Mesenchymal stem cell (in vitro differentiated cells and primary cell): ENCODE results near the gene LRRTM3.

Experiments used
- DNase-seq: peaks from one replicate; pipeline ENCODE4 v3.0.0-alpha.2; 2013
- H2AFZ ChIP-seq: one replicate; pipeline ENCODE4 v1.6.1; 2013; ENCODE audit warnings: low read depth, mild to moderate bottlenecking, control low read depth, inconsistent platforms, low read length, moderate library complexity
- H2AK5ac ChIP-seq: 2 replicates; pipeline ENCODE4 v1.6.1; 2013; ENCODE audit warnings: low read length, moderate library complexity, mild to moderate bottlenecking, inconsistent platforms; ENCODE audit not compliant: severe bottlenecking
- H2BK120ac ChIP-seq: one replicate; pipeline ENCODE4 v1.6.1; 2013; ENCODE audit warnings: low read depth, mild to moderate bottlenecking, inconsistent platforms, low read length, moderate library complexity
- H2BK12ac ChIP-seq, 2 experiments: one replicate each; pipeline ENCODE4 v1.6.1; 2013; ENCODE audit warnings: inconsistent platforms in 2 of 2, low read length in 2 of 2, mild to moderate bottlenecking in 2 of 2, moderate library complexity in 2 of 2, control low read depth in 1 of 2
- H2BK15ac ChIP-seq: one replicate; pipeline ENCODE4 v1.6.1; 2013; ENCODE audit warnings: mild to moderate bottlenecking, low read depth, inconsistent platforms; ENCODE audit not compliant: poor library complexity, severe bottlenecking
- H2BK5ac ChIP-seq: 2 replicates; pipeline ENCODE4 v1.6.1; 2013; ENCODE audit warnings: low read depth, mild to moderate bottlenecking, low read length, control low read depth, inconsistent platforms; ENCODE audit not compliant: poor library complexity, severe bottlenecking
- H3K14ac ChIP-seq, 2 experiments: one replicate each; pipeline ENCODE4 v1.6.1; 2013; ENCODE audit warnings: inconsistent platforms in 2 of 2, low read length in 2 of 2, control low read depth in 1 of 2, mild to moderate bottlenecking in 1 of 2, moderate library complexity in 1 of 2
- H3K18ac ChIP-seq, 2 experiments: one replicate each; pipeline ENCODE4 v1.6.1; 2013; ENCODE audit warnings: inconsistent platforms in 2 of 2, low read length in 2 of 2, control low read depth in 1 of 2, low read depth in 1 of 2, mild to moderate bottlenecking in 1 of 2
- H3K23ac ChIP-seq, 2 experiments: one replicate each; pipeline ENCODE4 v1.6.1; 2013; ENCODE audit warnings: inconsistent platforms in 2 of 2, low read length in 2 of 2, mild to moderate bottlenecking in 2 of 2, moderate library complexity in 2 of 2, control low read depth in 1 of 2
- H3K27ac ChIP-seq: 2 replicates; pipeline ENCODE4 v1.5.1; 2013; ENCODE audit warnings: mild to moderate bottlenecking, moderate library complexity, low read length, control low read depth, inconsistent platforms; ENCODE audit not compliant: poor library complexity, severe bottlenecking
- H3K27me3 ChIP-seq, 2 experiments: 2 replicates each; pipeline versions ENCODE4 v1.6.1 to v1.7.0; 2013; ENCODE audit warnings: low read length in 2 of 2, mild to moderate bottlenecking in 2 of 2, moderate library complexity in 2 of 2, control low read depth in 1 of 2, inconsistent platforms in 1 of 2; ENCODE audit not compliant: control insufficient read depth in 1 of 2, insufficient read depth in 1 of 2
- H3K36me3 ChIP-seq, 2 experiments: 2 replicates each; pipeline versions ENCODE4 v1.6.1 to v1.7.0; 2013; ENCODE audit warnings: low read length in 2 of 2, control low read depth in 1 of 2, inconsistent platforms in 1 of 2, low read depth in 1 of 2, mild to moderate bottlenecking in 1 of 2; ENCODE audit not compliant: insufficient read depth in 2 of 2, control insufficient read depth in 1 of 2
- H3K4ac ChIP-seq, 2 experiments: one replicate each; pipeline ENCODE4 v1.6.1; 2013; ENCODE audit warnings: inconsistent platforms in 2 of 2, low read length in 2 of 2, mild to moderate bottlenecking in 2 of 2, moderate library complexity in 2 of 2, control low read depth in 1 of 2, low read depth in 1 of 2
- H3K4me1 ChIP-seq: 2 replicates; pipeline ENCODE4 v1.6.1; 2013; ENCODE audit warnings: low read depth, low read length, control low read depth; ENCODE audit not compliant: control insufficient read depth, insufficient read depth
- H3K4me2 ChIP-seq: 2 replicates; pipeline ENCODE4 v1.6.1; 2013; ENCODE audit warnings: low read length, mild to moderate bottlenecking, inconsistent platforms; ENCODE audit not compliant: poor library complexity, severe bottlenecking
- H3K4me3 ChIP-seq, 2 experiments: 2 replicates each; pipeline versions ENCODE4 v1.5.1 to v1.7.0; 2013; ENCODE audit warnings: low read length in 2 of 2, mild to moderate bottlenecking in 2 of 2, control low read depth in 1 of 2, low read depth in 1 of 2; ENCODE audit not compliant: insufficient read depth in 1 of 2
- H3K79me1 ChIP-seq: replicated peaks from 2 replicates; pipeline ENCODE4 v1.6.1; 2013; ENCODE audit warnings: mild to moderate bottlenecking, control low read depth, low read length, inconsistent platforms; ENCODE audit not compliant: poor library complexity, severe bottlenecking
- H3K9ac ChIP-seq: 2 replicates; pipeline ENCODE4 v1.7.0; 2013; ENCODE audit warnings: mild to moderate bottlenecking, low read length, moderate library complexity
- H3K9me3 ChIP-seq: 2 replicates; pipeline ENCODE4 v1.7.0; 2013; ENCODE audit warnings: mild to moderate bottlenecking, low read length; ENCODE audit not compliant: control insufficient read depth
- H4K8ac ChIP-seq: one replicate; pipeline ENCODE4 v1.6.1; 2013; ENCODE audit warnings: inconsistent platforms, mild to moderate bottlenecking, low read length, moderate library complexity
- H4K91ac ChIP-seq: one replicate; pipeline ENCODE4 v1.6.1; 2013; ENCODE audit warnings: mild to moderate bottlenecking, low read length, inconsistent platforms
- WGBS: methylation state at CpG from one replicate; pipeline ENCODE4 v1.1.7; 2013; ENCODE audit warnings: mixed read lengths; 5-methylcytosine and 5-hydroxymethylcytosine counted together

Gene LRRTM3

GRCh38 chr10:66958466-66958865 lies 32.6 kb downstream of the LRRTM3 start:
- no peak overlapping the region for H2BK5ac ChIP-seq
- H3K9ac ChIP-seq: no peak overlapping the region
- no peak overlapping the region for H2BK120ac ChIP-seq
- no peak overlapping the region for H3K4me2 ChIP-seq
- no peak overlapping the region for H2BK12ac ChIP-seq
- H3K4me1 ChIP-seq: no peaks in the 10 kb centered on the region
- no peak for DNase-seq
- no peak overlapping the region for H2AK5ac ChIP-seq
- H3K27me3 ChIP-seq: peaks cover 0 to 3% of the 10 kb centered on the region in 2 experiments
- H3K4ac ChIP-seq: no peak overlapping the region
- H2BK15ac ChIP-seq: no peak overlapping the region
- H2AFZ ChIP-seq: no peak overlapping the region
- H4K91ac ChIP-seq: no peak overlapping the region
- H3K36me3 ChIP-seq: no peaks in the 10 kb centered on the region
- H3K18ac ChIP-seq: no peak overlapping the region
- H3K4me3 ChIP-seq: no peak overlapping the region
- H3K14ac ChIP-seq: no peak overlapping the region
- H3K27ac ChIP-seq: no peak overlapping the region
- H3K23ac ChIP-seq: no peak overlapping the region
- WGBS: 96% methylated on average over 2 of the region's 2 CpGs
- no peaks in the 10 kb centered on the region for H3K9me3 ChIP-seq
- no peak overlapping the region for H4K8ac ChIP-seq
- no peaks in the 10 kb centered on the region for H3K79me1 ChIP-seq

DNA sequence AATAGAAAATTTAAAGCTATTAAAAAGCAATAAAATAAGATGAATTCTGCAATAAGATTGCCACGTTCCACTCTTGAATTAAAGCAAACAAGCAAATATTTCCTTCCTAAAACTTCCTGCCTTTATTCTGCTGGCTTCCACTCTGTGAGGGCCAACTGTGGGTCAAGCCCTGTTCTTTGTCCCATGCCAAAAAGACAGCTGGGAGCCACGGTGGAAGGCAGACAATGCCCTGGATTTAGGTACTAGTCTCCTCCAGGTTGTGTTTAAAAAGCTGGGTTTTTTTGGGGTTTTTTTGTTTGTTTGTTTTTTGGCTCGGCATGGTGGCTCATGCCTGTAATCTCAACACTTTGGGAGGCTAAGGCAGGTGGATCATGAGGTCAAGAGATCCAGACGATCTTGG lies 39.1 kb downstream of the LRRTM3 start:
- no peak overlapping the region for H3K4me2 ChIP-seq
- no peak overlapping the region for H4K8ac ChIP-seq
- H3K9ac ChIP-seq: no peak overlapping the region
- H3K18ac ChIP-seq: no peak overlapping the region
- no peak overlapping the region for H2AK5ac ChIP-seq
- H3K4ac ChIP-seq: no peak overlapping the region
- WGBS: 67% methylated on average over 4 of the region's 4 CpGs
- H3K4me3 ChIP-seq: no peak overlapping the region
- H2AFZ ChIP-seq: no peak overlapping the region
- H3K27me3 ChIP-seq: no peaks in the 10 kb centered on the region
- H3K23ac ChIP-seq: no peak overlapping the region
- no peak overlapping the region for H2BK5ac ChIP-seq
- H3K36me3 ChIP-seq: no peaks in the 10 kb centered on the region
- no peaks in the 10 kb centered on the region for H3K9me3 ChIP-seq
- no peak overlapping the region for H4K91ac ChIP-seq
- H3K27ac ChIP-seq: no peak overlapping the region
- no peak overlapping the region for H3K14ac ChIP-seq
- H3K79me1 ChIP-seq: no peaks in the 10 kb centered on the region
- H2BK120ac ChIP-seq: no peak overlapping the region
- H2BK12ac ChIP-seq: no peak overlapping the region
- no peak overlapping the region for H2BK15ac ChIP-seq
- no peaks in the 10 kb centered on the region for H3K4me1 ChIP-seq
- no peak for DNase-seq

GRCh38 chr10:66980246-66980815 lies 54.5 kb downstream of the LRRTM3 start:
- no peak overlapping the region for H3K14ac ChIP-seq
- no peaks in the 10 kb centered on the region for H3K9me3 ChIP-seq
- 64% methylated on average over 3 of the region's 4 CpGs for WGBS
- H2BK5ac ChIP-seq: no peak overlapping the region
- H3K23ac ChIP-seq: no peak overlapping the region
- no peaks in the 10 kb centered on the region for H3K36me3 ChIP-seq
- H4K91ac ChIP-seq: no peak overlapping the region
- H3K27ac ChIP-seq: no peak overlapping the region
- H3K4ac ChIP-seq: no peak overlapping the region
- no peak overlapping the region for H3K4me3 ChIP-seq
- no peak for DNase-seq
- no peak overlapping the region for H2BK120ac ChIP-seq
- H3K9ac ChIP-seq: no peak overlapping the region
- no peak overlapping the region for H3K18ac ChIP-seq
- H2BK15ac ChIP-seq: no peak overlapping the region
- H4K8ac ChIP-seq: no peak overlapping the region
- no peak overlapping the region for H3K4me2 ChIP-seq
- H2BK12ac ChIP-seq: no peak overlapping the region
- no peak overlapping the region for H2AFZ ChIP-seq
- no peaks in the 10 kb centered on the region for H3K27me3 ChIP-seq
- no peak overlapping the region for H2AK5ac ChIP-seq
- no peaks in the 10 kb centered on the region for H3K4me1 ChIP-seq
- H3K79me1 ChIP-seq: no peaks in the 10 kb centered on the region

DNA sequence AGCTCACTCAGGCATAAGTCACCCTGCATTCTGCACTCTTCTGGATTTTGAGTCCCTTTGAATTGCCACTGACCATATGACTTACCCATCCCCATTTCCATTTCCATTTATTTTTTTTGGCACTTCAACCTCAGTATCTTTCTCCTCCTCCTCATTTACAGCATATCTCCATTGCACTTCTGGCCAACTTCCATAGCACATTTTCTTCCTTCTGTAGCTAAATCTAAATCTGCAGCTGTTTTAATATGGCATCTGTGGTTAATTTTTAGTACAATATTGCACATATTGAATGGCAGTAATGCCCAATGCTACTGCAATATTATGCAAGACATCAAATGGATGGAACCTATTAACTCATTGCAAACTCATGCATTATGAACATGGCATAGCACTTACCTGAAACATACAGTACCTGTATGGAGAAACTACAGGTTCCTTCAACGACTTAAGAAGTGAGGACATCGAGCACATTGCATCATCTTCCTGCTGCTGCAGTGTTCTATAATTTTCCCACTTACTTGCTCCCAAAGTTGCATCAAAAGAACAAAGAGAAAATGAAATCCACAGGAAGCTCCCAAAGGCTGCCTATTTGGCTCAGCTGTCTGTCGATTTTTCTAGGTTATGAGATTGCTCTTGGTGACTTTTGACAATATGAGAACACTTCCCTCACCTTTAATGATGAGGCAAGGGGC lies 55.7 kb downstream of the LRRTM3 start:
- no peaks in the 10 kb centered on the region for H3K27me3 ChIP-seq
- H3K14ac ChIP-seq: no peak overlapping the region
- H2AK5ac ChIP-seq: no peak overlapping the region
- H3K79me1 ChIP-seq: no peaks in the 10 kb centered on the region
- no peak for DNase-seq
- H2BK12ac ChIP-seq: no peak overlapping the region
- no peak overlapping the region for H3K23ac ChIP-seq
- H2AFZ ChIP-seq: no peak overlapping the region
- no peak overlapping the region for H4K8ac ChIP-seq
- H3K4me1 ChIP-seq: no peaks in the 10 kb centered on the region
- no peak overlapping the region for H2BK5ac ChIP-seq
- H4K91ac ChIP-seq: no peak overlapping the region
- no peak overlapping the region for H3K4me3 ChIP-seq
- no peak overlapping the region for H3K4ac ChIP-seq
- no peaks in the 10 kb centered on the region for H3K36me3 ChIP-seq
- H3K9me3 ChIP-seq: no peaks in the 10 kb centered on the region
- H3K18ac ChIP-seq: no peak overlapping the region
- no peak overlapping the region for H2BK15ac ChIP-seq
- 59% methylated on average over 3 of the region's 3 CpGs for WGBS
- no peak overlapping the region for H3K9ac ChIP-seq
- no peak overlapping the region for H2BK120ac ChIP-seq
- no peak overlapping the region for H3K27ac ChIP-seq
- no peak overlapping the region for H3K4me2 ChIP-seq
